Tibial artery (tissue), 4 donors: ENCODE data around the gene PFDN2.

Source experiments
- DNase-seq, 2 donors: peaks; one replicate each; pipeline ENCODE4 v3.0.0-alpha.2; 2019
- H3K27ac ChIP-seq, 2 donors: fragments of 200-600 bp; sonication (generic) in 1 of 2; 1 replicate in 1 of 2; 2 replicates in 1 of 2; pipeline ENCODE4 v1.5.1; 2018 to 2019; ENCODE audit warnings: mild to moderate bottlenecking in 1 of 2
- H3K27me3 ChIP-seq, 2 donors: fragments of 200-600 bp; sonication (generic) in 1 of 2; one replicate each; pipeline versions ENCODE4 v1.5.1 to v1.6.0; 2016 to 2019
- H3K36me3 ChIP-seq, 3 donors: fragments of 200-600 bp; sonication (generic) in 2 of 3; one replicate each; pipeline ENCODE4 v1.5.1; 2016 to 2019; ENCODE audit warnings: mild to moderate bottlenecking in 2 of 3
- H3K4me1 ChIP-seq, 4 donors: fragments of 200-600 bp; sonication (generic) in 2 of 4; 1 replicate in 3 of 4; 2 replicates in 1 of 4; pipeline ENCODE4 v1.5.1; 2016 to 2019
- H3K4me3 ChIP-seq, 2 donors: fragments of 200-600 bp; sonication (generic) in 1 of 2; 1 replicate in 1 of 2; 2 replicates in 1 of 2; pipeline ENCODE4 v1.5.1; 2018 to 2019; ENCODE audit warnings: mild to moderate bottlenecking in 2 of 2
- H3K9me3 ChIP-seq, 3 donors: fragments of 200-600 bp; sonication (generic) in 1 of 3; one replicate each; pipeline ENCODE4 v1.5.1; 2016 to 2019
- CTCF ChIP-seq, 2 experiments: fragments of 200-600 bp in 1 of 2; fragments of 450-650 bp in 1 of 2; IDR thresholded peaks; one replicate each; pipeline ENCODE4 v1.5.1; 2017 to 2019; ENCODE audit warnings: antibody characterized with exemption in 2 of 2, mild to moderate bottlenecking in 1 of 2, moderate library complexity in 1 of 2
- intact Hi-C: fragments of 100-400 bp; cut with DNase I; formaldehyde crosslinking; loops from one replicate; pipeline ENCODE4 v1.15.0; 2023; ENCODE audit warnings: low total_unique reads

Gene PFDN2

DNA sequence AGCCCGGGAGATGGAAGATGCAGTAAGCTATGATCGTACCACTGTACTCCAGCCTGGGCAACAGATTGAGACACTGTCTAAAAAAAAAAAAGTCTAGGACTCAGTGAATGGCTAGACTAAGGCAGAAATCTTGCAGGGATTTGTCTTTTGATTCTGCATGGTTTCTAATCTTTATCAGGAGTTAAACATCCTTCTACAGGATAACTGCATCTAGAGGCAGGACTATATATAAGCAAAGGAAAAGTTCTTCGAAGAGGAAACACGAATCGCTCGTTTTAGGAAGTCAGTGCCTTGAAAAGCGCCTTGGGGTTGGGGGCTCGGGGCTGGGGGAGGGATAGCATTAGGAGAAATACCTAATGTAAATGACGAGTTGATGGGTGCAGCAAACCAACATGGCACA is 35.3 kb upstream of the PFDN2 start:
- Histone ChIP-seq H3K36me3 (peaks cover 0 to 16% (median 7%) of the 10 kb centered on the region in 3 donors), H3K9me3 (no peaks in the 10 kb centered on the region), H3K27me3 (no peaks in the 10 kb centered on the region), H3K4me1 (peaks cover 0 to 15% (median 11%) of the 10 kb centered on the region in 4 donors), H3K27ac (peak overlapping the region; percentile 92 to 93), H3K4me3 (peak overlapping the region; percentile 65 to 66)
- peak in 1 of 2 donors; percentile 48 for DNase-seq
- intact Hi-C loops: no loop called here
- TF ChIP-seq CTCF (IDR thresholded peaks at IDR 0.05): no peak

- Histone ChIP-seq H3K27me3 (no peaks in the 10 kb centered on the region), H3K27ac (no peak overlapping the region), H3K9me3 (no peaks in the 10 kb centered on the region), H3K36me3 (no peaks in the 10 kb centered on the region), H3K4me3 (no peak overlapping the region), H3K4me1 (no peaks in the 10 kb centered on the region)
- DNase-seq: peak in 1 of 2 donors; percentile 17
- no peak for TF ChIP-seq CTCF (IDR thresholded peaks at IDR 0.05)
- intact Hi-C loops: no loop called here
Observed at GRCh38 chr1:161145832-161146231, 28.0 kb upstream of the PFDN2 start.

DNA sequence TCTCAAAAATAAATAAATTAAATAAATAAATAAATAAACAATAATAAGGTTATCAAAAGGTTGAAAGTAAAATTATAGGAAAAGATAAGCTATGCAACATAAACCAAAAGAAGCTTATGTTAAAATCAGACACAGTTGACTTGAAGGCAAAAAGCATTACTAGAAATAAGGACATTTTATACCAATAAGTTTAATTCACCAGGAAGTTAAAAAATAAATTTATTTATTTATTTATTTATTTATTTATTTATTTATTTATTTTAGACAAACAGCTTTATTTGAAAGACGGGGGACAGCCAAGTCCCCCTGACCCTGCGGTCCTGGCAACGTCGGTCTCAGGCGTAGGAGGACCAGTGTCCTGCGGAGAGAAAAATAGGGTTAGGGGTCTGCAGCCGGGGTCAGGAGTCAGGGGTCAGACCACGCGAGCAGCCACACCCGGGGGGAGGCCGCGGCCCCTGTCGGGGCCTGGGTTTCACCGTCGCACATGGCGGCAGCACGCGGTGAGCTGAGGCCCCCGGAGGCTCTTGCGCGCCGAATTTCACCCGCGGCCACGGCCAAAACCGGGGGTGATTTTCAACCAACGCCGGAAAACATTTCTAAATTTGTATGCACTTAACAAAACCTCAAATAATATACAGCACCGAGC is 23.0 kb upstream of the PFDN2 start:
- H3K4me1 ChIP-seq: no peaks in the 10 kb centered on the region
- DNase-seq: peak in 1 of 2 donors; percentile 51
- intact Hi-C loops: no loop called here

DNA sequence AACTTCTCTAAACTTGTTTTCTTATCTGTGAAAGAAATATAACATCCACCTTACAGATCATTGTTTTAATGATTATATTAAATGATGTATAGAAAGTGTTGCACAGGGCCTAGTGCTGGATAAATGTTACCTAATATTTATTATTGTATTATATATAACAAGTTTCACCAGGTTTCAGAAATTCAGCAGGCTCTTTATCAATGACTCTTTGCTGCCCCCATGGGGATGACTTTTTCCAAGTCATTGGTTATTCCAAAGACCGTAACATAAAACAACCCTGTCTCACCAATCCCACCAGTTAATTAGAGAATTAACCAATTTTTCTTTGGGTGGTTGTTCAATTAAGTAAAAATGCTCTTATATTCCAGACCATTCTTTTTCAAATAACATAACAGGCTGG is 21.9 kb upstream of the PFDN2 start:
- Histone ChIP-seq H3K27me3 (no peaks in the 10 kb centered on the region), H3K4me1 (peaks cover 0 to 3% (median 0%) of the 10 kb centered on the region in 4 donors), H3K4me3 (no peak overlapping the region), H3K9me3 (no peaks in the 10 kb centered on the region), H3K36me3 (no peaks in the 10 kb centered on the region), H3K27ac (no peak overlapping the region)
- TF ChIP-seq CTCF (IDR thresholded peaks at IDR 0.05): peak; percentile 34 to 36
- peak in 1 of 2 donors; percentile 6 for DNase-seq
- intact Hi-C loops: no loop called here

More for the DNA sequence above, 23.0 kb upstream of the PFDN2 start:
- H3K27me3 ChIP-seq: no peaks in the 10 kb centered on the region
- H3K9me3 ChIP-seq: no peaks in the 10 kb centered on the region
- no peaks in the 10 kb centered on the region for H3K36me3 ChIP-seq
- H3K4me3 ChIP-seq: no peak overlapping the region
- no peak overlapping the region for H3K27ac ChIP-seq
- no peak for TF ChIP-seq CTCF (IDR thresholded peaks at IDR 0.05)

DNA sequence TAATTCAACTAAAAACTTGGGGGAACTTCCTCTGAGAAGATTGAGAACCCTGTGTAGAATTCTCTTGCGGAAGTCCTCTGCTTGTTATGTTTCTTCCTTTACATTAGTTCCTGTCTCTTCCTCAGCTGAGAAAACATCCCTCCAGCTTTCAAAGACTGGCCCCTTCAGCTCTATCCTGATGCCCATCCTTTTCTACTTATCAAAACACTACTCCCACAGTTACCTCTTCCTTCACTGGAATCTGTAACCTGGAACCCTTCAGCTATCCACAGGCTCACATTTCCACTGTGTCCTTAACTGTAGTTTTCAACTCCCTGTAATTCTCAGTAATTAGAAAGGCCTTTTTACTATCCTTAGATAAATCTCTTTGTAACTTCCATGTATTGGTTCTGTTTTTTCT is 20.6 kb upstream of the PFDN2 start:
- H3K27ac ChIP-seq: no peak overlapping the region
- no peaks in the 10 kb centered on the region for H3K36me3 ChIP-seq
- TF ChIP-seq CTCF (IDR thresholded peaks at IDR 0.05): no peak
- H3K4me3 ChIP-seq: no peak overlapping the region
- H3K27me3 ChIP-seq: no peaks in the 10 kb centered on the region
- H3K9me3 ChIP-seq: no peaks in the 10 kb centered on the region
- H3K4me1 ChIP-seq: peaks cover 0 to 16% (median 11%) of the 10 kb centered on the region in 4 donors
- intact Hi-C loops: no loop called here
- DNase-seq: no peak
